ENCODE measurements around the gene PHC2.
"Not testable (repeated sequence)": the region's sequence is repeated elsewhere in the genome, so short reads cannot be mapped to it uniquely, and the experiment has no call there.

Gene PHC2

DNA sequence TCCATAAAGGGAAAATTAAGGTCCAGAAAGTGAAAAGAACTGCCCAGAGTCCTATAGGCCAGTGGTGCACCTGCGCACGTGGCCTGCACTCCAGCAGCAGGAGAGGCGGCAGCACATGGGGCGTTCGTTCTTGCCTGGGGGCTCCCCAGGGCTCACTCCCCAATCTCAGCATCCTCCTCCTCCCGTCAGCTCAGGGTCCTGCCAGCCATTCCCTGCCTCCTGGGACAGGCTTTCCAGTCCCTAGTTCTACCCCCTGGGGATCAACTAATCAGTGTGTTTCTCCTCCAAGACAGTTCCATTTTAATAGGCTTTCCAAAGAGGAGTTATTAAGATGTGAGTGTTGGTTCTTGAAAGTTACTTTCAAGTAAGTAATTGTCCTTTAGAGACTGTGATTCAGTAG is 108.8 kb downstream of the PHC2 start:
- peaks cover 4% of the 10 kb centered on the region for H3K36me3 Mint-ChIP-seq
- H3K9me3 Mint-ChIP-seq, result no peaks in the 10 kb centered on the region
- no peaks in the 10 kb centered on the region for H3K4me1 Mint-ChIP-seq
- no peak overlapping the region for H3K27ac Mint-ChIP-seq
- no peaks in the 10 kb centered on the region for H3K27me3 Mint-ChIP-seq
- H3K4me3 Mint-ChIP-seq, result no peak overlapping the region

DNA sequence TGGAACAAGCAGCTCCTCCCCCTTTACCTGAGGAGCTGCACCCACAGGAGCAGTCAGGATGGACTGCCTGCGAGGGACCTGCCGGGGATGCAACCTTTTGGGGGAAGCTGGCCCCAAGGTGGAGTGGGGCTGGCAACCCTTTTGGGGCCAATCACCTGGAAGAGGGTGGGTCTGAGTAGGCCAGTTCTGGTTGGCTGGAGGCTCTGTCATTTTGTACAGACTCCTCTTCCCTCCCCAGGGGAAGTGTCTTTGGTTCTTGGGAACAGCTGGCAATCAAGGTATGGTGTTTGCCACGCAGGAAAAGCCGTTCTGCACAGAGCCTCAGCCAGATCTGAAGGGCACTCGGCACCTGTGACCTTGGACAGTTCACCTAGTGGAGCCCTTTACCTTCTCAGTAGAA is 109.7 kb downstream of the PHC2 start:
- Mint-ChIP-seq H3K27me3 (no peaks in the 10 kb centered on the region), H3K36me3 (peaks cover 4% of the 10 kb centered on the region), H3K27ac (no peak overlapping the region), H3K4me3 (no peak overlapping the region), H3K9me3 (no peaks in the 10 kb centered on the region), H3K4me1 (no peaks in the 10 kb centered on the region)

DNA sequence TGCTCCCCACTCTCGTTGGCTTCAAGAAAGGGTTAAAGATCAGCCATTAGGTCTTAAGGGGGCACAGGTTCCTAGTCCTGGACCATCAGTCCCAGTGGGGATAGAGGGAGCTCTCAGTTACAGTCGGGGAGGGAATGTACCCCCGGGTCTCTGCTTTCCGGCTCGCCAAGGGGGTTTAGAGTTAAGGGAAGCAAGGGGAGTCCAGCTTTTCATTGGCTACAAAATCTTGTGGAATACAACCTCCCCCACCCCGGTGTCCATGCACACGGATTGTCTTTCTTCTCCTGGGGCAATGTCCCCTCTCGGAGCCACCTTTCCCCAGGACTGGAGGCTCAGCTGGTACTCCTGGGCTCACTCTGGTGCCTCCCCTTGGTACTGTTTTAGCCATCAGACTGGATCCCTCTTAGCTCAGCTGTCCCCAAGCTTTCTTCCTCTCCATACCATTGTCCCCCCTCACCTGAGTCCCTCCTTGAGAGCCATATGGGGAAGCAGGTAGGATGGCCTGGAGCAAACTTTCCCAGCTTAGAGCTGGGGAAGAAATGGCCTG is 110.2 kb downstream of the PHC2 start, which contains the start of gene A3GALT2:
Gene A3GALT2 (minus strand): TSS at position 480 of the 547 bp plus-strand sequence. CDS start 0 bp downstream, at position 480.
- Mint-ChIP-seq H3K4me3 (no peak within 1 kb of the TSS), H3K27ac (no peak within 1 kb of the TSS), H3K9me3 (no peaks in the 10 kb centered on the region), H3K27me3 (no peaks in the 10 kb centered on the region), H3K4me1 (peaks cover 4% of the 10 kb centered on the region), H3K36me3 (peaks cover 1% of the 10 kb centered on the region)

DNA sequence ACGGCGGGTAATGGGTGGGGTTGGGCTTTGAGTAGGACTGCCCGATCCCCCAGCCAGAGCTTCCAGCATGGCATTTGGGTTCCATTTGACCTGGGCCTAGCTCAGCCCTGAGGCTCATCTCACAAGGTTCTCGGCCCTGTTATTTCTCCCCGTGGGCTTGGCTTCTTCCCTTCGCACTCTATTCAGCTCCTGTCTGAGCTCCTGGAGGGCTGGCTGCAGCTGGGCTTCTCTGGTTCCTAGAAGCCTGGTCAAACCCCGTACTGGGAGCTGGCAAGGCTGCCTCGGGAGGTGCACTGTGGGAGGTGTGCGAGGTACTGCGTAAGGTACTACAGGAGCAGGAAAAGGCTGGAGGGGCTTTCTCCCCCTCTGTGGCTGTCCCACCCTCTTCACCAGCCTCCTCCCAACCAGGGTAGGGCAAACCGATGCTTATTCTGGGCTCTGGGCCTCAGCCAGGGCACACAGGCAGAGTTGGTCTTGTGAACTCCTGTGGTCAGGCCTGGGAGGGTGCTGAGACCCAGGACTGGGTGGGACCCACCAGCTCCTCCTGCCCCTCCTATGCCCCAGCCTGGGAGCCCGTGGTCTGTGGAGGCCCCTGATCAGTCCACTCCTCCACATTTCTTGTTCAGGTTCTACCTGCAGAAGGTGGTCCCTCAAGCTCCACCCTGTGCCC is 110.8 kb downstream of the PHC2 start:
- Mint-ChIP-seq H3K4me3 (no peak overlapping the region), H3K27ac (no peak overlapping the region), H3K36me3 (no peaks in the 10 kb centered on the region), H3K4me1 (peaks cover 8% of the 10 kb centered on the region), H3K27me3 (no peaks in the 10 kb centered on the region), H3K9me3 (no peaks in the 10 kb centered on the region)

DNA sequence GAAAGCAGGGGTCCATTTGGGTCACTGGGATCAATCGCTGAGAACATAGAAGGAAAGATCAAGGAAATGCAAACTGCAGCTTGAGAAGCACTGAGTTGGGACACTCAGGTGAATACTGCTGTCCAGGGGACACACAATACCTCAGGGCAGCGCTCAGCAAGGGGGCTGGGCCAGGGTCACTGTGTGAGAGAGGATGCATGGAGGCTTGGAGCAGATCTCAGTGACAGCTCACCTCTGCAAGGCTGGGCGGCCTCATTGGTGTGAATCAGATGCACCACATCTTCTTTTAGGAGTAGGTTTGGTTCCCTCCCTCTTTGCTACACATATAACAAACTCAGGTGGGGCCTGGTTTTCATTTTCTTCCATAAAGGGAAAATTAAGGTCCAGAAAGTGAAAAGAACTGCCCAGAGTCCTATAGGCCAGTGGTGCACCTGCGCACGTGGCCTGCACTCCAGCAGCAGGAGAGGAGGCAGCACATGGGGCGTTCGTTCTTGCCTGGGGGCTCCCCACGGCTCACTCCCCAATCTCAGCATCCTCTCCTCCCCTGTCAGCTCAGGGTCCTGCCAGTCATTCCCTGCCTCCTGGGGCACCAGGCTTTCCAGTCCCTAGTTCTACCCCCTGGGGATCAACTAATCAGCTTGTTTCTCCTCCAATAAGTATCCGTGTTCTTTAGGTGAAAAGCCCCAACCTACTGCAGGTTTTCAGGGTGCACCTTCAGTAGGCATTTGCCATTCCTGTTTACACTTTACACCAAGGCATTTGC is 111.5 kb downstream of the PHC2 start:
- Mint-ChIP-seq H3K4me3 (no peak overlapping the region), H3K27ac (no peak overlapping the region), H3K36me3 (no peaks in the 10 kb centered on the region), H3K4me1 (peaks cover 8% of the 10 kb centered on the region), H3K9me3 (no peaks in the 10 kb centered on the region), H3K27me3 (no peaks in the 10 kb centered on the region)

DNA sequence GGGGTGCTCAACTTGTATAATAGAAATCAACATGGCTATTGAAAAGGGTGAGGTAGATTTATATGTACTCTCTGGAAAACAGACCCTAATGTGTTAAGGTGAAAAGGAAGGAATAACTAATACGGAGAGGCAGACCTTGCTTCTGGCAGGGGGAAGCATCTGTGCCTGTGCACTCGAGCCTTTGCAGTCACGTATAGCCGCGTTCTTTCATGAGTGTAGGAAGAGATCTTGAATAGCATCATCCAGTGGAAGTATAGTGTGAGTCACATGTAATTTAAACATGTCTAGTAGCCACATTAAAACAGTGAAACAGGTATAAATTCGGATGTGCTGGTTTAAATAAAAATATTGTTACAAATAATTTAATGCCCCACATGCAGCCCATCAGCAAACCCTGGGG is 112.9 kb downstream of the PHC2 start:
- Mint-ChIP-seq H3K27me3 (no peaks in the 10 kb centered on the region), H3K9me3 (no peaks in the 10 kb centered on the region), H3K36me3 (no peaks in the 10 kb centered on the region), H3K4me1 (peaks cover 8% of the 10 kb centered on the region), H3K27ac (no peak overlapping the region), H3K4me3 (no peak overlapping the region)

DNA sequence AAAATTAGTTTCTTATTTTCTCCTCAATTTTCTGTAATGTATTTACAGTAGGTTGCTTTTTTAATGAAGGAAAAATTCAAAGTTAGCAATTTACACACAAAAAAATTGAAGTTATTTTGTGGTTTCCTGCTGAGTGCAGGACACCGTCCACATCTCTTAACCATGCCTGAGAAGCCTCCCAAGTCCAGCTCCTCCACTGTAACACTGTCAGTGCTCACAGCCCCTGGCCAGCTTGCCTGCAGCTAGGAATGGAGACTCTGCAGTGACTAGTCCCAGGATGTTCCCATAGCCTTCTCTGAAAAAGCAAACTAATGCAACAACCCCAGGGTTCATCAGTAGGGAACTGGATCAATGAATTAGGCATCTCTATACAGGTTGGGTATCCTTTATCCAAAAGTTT is 113.5 kb downstream of the PHC2 start:
- Mint-ChIP-seq H3K27me3 (no peaks in the 10 kb centered on the region), H3K4me1 (peaks cover 8% of the 10 kb centered on the region), H3K4me3 (no peak overlapping the region)

DNA sequence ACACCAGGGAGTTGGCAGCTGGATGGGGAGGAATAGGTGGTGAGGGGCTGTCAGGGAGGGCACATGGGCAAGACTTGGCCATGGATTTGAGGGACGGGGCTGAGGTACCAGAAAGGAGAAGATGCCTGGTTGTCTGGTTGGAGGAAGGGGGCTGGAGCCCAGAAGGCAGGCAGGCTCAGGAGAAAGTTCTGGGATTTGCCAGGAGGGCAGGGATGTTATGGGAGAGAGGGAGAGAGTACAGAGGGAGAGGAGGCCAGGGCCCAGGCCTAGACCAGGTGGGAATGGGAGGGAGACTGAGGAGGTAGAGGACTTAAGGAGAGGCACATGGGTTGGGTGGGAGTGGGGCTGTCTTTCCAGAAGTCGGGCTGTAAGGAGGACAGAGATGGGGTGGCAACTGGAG is 114.3 kb downstream of the PHC2 start:
- H3K9me3 Mint-ChIP-seq, result no peaks in the 10 kb centered on the region
- no peaks in the 10 kb centered on the region for H3K27me3 Mint-ChIP-seq
- peaks cover 8% of the 10 kb centered on the region for H3K4me1 Mint-ChIP-seq
- no peaks in the 10 kb centered on the region for H3K36me3 Mint-ChIP-seq
- no peak overlapping the region for H3K27ac Mint-ChIP-seq
- no peak overlapping the region for H3K4me3 Mint-ChIP-seq

More for the DNA sequence above, 113.5 kb downstream of the PHC2 start:
- no peaks in the 10 kb centered on the region for H3K36me3 Mint-ChIP-seq
- H3K9me3 Mint-ChIP-seq, result no peaks in the 10 kb centered on the region
- no peak overlapping the region for H3K27ac Mint-ChIP-seq

DNA sequence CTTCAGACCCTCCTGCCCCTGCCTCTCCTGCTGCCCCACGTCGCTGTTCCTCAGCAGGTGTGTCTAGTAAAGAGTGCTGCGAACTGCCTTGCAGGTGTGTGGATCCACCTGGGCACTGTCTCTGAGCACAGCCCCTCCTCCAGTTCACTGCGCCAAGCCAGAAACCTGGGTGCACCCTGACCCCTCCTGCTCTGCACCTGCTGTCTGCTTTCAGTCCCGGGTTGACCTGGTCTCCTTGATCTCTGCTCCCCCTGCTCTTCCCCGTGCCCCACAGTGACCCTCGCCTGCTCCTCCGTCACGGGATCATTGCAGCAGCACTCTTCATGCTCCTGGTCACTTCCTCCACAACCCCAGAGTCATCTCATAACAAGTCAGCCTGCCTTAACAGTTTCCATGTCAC is 116.5 kb downstream of the PHC2 start:
- no peaks in the 10 kb centered on the region for H3K9me3 Mint-ChIP-seq
- peaks cover 8% of the 10 kb centered on the region for H3K4me1 Mint-ChIP-seq
- H3K27me3 Mint-ChIP-seq, result no peaks in the 10 kb centered on the region
- no peak overlapping the region for H3K4me3 Mint-ChIP-seq
- no peak overlapping the region for H3K27ac Mint-ChIP-seq
- H3K36me3 Mint-ChIP-seq, result no peaks in the 10 kb centered on the region

DNA sequence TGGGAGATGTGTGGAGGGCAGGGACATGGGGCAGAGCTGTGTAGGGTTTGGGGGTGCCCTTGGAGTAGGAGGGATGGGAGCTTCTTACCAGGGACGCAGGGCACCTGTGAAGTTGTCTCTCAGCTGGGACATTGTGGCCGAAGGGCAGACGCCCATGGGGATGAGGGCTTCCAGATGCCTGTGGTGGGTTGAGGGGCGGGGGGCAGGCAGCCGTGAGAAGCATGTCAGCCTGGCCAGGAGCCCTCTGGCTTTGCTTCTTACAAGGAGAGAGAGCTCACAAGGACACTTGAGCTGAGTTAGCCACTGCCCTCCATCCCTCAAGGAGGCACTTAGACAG is 118.5 kb downstream of the PHC2 start:
- Mint-ChIP-seq H3K36me3 (no peaks in the 10 kb centered on the region), H3K4me3 (no peak overlapping the region), H3K4me1 (peaks cover 8% of the 10 kb centered on the region), H3K9me3 (no peaks in the 10 kb centered on the region), H3K27ac (no peak overlapping the region), H3K27me3 (peaks cover 3% of the 10 kb centered on the region)

DNA sequence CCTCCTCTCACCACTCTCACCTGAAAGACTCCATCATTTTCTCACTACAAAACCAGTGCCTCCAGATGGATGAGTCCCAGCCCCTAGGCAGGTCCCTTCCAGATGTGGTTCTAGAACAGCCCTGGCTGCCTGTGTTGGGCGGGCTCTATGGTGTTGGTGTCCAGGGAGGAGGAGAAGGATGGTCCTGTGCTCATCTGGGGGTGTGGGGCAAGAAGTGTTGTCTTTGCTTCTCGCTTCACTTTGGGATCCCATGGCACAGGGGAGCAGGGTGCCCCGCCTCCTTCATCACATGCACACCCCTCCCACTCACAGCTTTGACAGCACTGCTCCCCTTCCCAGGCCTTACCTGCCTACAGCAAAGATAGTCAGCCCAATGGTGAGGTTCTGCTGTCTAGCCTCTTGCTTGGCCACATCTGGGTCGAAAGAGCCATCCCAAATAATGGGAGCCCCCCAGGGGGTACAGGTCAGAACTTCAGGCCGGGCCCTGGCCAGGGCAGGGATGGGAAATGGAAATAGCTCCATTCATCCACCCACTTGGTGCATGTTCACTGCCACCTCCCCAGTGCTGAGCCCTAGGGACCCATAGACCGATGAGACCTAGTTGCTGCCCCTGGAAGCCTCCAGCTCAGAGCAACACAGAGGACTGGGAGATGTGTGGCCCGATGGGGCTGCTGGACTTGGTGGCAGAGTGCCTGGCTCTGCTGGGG is 119.0 kb downstream of the PHC2 start:
- Mint-ChIP-seq H3K27ac (no peak overlapping the region), H3K4me3 (no peak overlapping the region), H3K36me3 (no peaks in the 10 kb centered on the region), H3K9me3 (no peaks in the 10 kb centered on the region), H3K27me3 (peaks cover 3% of the 10 kb centered on the region), H3K4me1 (peaks cover 8% of the 10 kb centered on the region)

DNA sequence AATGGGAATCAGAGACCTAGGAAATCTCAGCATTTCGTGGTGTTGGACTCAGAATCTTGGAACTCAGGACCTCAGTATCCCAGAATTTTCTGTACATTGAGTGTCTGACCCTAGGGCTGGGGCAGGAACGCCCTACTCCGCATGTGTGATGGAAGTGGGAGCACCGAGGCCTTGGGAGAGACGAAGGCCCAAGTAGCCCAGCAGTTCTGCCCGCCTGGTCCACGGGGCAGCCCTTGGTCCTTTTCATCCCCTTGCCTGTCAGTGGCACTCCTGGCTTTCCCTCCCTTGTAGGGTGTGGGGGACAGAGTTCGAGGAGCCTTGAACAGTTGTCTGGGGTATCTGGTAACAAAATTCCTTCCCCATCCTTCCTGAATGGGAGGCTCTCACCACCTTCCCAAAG is 120.2 kb downstream of the PHC2 start:
- H3K27ac Mint-ChIP-seq, result no peak overlapping the region
- H3K4me1 Mint-ChIP-seq, result peaks cover 4% of the 10 kb centered on the region
- H3K36me3 Mint-ChIP-seq, result no peaks in the 10 kb centered on the region
- H3K27me3 Mint-ChIP-seq, result peaks cover 7% of the 10 kb centered on the region
- H3K9me3 Mint-ChIP-seq, result no peaks in the 10 kb centered on the region
- no peak overlapping the region for H3K4me3 Mint-ChIP-seq

DNA sequence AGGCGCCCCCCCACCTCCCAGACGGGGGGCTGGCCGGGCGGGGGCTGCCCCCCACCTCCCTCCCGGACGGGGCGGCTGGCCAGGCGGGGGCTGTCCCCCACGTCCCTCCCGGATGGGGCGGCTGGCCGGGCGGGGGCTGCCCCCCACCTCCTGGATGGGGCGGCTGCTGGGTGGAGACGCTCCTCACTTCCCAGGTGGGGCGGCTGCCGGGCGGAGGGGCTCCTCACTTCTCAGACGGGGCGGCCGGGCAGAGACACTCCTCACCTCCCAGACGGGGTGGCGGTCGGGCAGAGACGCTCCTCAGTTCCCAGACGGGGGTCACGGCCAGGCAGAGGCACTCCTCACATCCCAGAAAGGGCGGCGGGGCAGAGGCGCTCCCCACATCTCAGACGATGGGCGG is 121.5 kb downstream of the PHC2 start:
- H3K27me3 Mint-ChIP-seq, H3K36me3 Mint-ChIP-seq, H3K9me3 Mint-ChIP-seq, H3K4me3 Mint-ChIP-seq, H3K27ac Mint-ChIP-seq, H3K4me1 Mint-ChIP-seq: not testable (repeated sequence)

DNA sequence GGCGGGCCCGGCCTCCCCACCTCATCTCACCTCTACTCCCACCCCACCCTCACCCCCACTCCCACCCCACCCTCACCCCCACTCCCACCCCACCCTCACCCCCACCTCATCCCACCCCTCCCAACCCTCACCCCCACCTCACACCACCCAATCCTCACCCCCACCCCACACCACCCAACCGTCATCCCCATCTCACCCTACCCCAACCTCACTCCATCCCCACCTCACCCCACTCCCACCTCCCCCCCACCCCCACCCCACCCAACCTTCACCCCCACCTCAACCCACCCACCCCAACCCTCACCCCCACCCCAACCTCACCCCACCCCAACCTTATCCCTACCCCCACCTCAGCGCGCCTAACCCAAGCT is 123.4 kb downstream of the PHC2 start:
- Mint-ChIP-seq H3K27me3 (peaks cover 8% of the 10 kb centered on the region), H3K27ac (no peak overlapping the region), H3K36me3 (no peaks in the 10 kb centered on the region), H3K4me1 (peaks cover 9% of the 10 kb centered on the region), H3K9me3 (no peaks in the 10 kb centered on the region), H3K4me3 (no peak overlapping the region)

DNA sequence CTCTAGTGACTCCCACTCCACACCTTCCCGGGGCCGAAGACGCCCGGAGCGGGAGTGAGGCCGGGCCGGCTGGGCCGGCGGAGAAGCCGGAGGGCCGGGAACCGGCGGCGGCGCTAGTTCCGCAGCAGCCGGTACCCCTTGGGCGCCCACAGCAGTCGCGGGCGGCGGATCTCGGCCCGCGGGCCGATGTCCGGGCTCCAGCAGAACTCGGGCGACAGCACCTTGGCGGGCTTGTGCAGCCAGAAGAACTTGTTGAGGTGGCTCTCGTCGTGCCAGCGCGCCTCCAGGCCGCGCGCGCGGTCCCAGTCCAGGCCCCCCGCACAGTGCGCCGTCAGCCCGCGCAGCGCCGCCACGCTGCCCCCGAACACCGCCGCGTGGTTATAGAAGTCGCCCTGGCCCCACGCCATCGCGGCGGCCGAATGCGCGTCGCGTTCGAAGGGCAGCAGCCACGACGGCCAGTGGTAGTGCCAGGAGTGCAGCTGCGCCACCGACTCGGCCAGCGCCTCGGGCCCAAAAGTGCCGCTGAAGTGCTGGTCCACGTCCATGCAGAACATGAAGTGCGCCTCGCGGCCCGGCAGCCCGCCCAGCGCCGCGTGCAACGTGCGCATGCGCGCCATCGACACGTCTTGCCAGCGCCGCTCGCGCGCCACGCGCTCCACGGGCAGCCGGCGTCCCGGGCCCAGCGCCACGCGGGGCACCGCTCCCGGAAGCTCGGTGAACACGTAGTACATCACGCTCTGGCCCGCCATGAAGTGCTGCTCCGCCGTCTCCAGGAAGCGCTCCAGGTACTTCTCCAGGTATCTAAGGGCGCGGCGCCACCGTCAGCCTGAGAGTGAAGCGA is 124.0 kb downstream of the PHC2 start:
- peaks cover 15% of the 10 kb centered on the region for H3K4me1 Mint-ChIP-seq
- H3K4me3 Mint-ChIP-seq, result no peak overlapping the region
- H3K27ac Mint-ChIP-seq, result no peak overlapping the region
- H3K36me3 Mint-ChIP-seq, result no peaks in the 10 kb centered on the region
- H3K9me3 Mint-ChIP-seq, result no peaks in the 10 kb centered on the region
- H3K27me3 Mint-ChIP-seq, result peaks cover 8% of the 10 kb centered on the region

Data from activated naive CD4-positive, alpha-beta T cell treated with anti-CD3 and anti-CD28 coated beads, Interleukin-2, amount 50 U/mL, for 24 hours (primary cell).